Measurements from ENCODE around the gene MAS1. TPM values are rescaled to one million over a fixed set of nuclear protein-coding genes. Genes with fewer than 3 reads are reported as not detected.

The MAS1 gene
- polyA plus RNA-seq, 1 experiment: not detected

DNA sequence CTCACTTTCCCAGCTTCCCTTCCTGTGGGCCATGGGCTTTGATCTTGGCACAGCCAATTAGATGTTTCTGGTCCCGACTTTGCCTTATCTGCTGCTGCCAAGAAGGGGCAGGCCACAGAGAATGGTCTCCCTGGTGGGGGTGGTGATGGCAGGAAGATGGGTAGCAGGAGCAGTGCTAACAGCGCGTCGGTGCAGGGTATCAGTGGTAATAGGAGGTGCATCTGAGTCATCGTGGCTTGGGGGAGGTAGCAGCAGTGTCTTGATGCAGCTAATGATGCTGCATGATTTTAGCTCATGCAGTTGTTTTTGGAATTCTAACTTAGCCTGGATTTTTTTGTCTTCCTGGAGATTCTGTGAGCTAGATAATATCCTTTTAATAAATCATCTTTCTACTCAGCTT, 18.9 kb upstream of the MAS1 start:
- ChIA-PET POLR2A (no interaction called here), CTCF (interaction anchor here (1.6 kb wide), 1 partner anchor 8 kb away, joined by 5 read pairs; no protein-coding TSS in a partner anchor)
- H3K9me3 ChIP-seq (ENCODE audit: control insufficient read depth, insufficient read depth, low read length): no peaks in the 10 kb centered on the region; the same call in none of the 2 replicates
- TF ChIP-seq, protein P1, sequence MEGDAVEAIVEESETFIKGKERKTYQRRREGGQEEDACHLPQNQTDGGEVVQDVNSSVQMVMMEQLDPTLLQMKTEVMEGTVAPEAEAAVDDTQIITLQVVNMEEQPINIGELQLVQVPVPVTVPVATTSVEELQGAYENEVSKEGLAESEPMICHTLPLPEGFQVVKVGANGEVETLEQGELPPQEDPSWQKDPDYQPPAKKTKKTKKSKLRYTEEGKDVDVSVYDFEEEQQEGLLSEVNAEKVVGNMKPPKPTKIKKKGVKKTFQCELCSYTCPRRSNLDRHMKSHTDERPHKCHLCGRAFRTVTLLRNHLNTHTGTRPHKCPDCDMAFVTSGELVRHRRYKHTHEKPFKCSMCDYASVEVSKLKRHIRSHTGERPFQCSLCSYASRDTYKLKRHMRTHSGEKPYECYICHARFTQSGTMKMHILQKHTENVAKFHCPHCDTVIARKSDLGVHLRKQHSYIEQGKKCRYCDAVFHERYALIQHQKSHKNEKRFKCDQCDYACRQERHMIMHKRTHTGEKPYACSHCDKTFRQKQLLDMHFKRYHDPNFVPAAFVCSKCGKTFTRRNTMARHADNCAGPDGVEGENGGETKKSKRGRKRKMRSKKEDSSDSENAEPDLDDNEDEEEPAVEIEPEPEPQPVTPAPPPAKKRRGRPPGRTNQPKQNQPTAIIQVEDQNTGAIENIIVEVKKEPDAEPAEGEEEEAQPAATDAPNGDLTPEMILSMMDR (IDR thresholded peaks at IDR 0.05; ENCODE audit: low read depth, low read length): no peak
- no peak overlapping the region for H3K4me3 ChIP-seq (ENCODE audit: low read depth, low read length)
- DNase-seq (ENCODE audit: low read depth, low spot score): no peak
- no peaks in the 10 kb centered on the region for H3K27me3 ChIP-seq (ENCODE audit: control insufficient read depth, insufficient read depth, low read length)
- no peak overlapping the region for H3K27ac ChIP-seq (ENCODE audit: low read depth, low read length)

DNA sequence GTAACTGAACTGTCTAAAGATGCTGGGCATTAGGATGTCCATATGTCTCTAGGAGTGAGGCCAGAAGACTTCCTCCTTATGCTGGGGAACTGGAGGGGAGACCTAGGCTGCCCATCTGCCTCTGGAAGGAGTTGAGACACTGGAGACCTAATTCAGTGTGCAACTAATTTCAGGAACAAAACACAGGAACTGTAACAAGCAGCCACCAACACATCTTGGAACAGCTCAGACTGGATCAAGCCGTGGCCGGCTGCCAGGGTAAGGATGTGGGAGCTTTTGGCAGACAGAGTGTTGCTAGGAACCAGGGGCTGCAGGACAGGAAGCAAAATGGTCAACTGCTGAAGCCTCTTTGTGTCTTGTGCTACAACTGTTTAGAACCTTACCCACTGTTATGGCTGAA, 16.4 kb upstream of the MAS1 start:
- TF ChIP-seq, protein P1 (IDR thresholded peaks at IDR 0.05; ENCODE audit: low read depth, low read length): no peak
- no peaks in the 10 kb centered on the region for H3K27me3 ChIP-seq (ENCODE audit: control insufficient read depth, insufficient read depth, low read length)
- ChIA-PET POLR2A (no interaction called here), CTCF (no interaction called here)
- DNase-seq (ENCODE audit: low read depth, low spot score): no peak
- H3K4me3 ChIP-seq (ENCODE audit: low read depth, low read length): no peak overlapping the region
- H3K9me3 ChIP-seq (ENCODE audit: control insufficient read depth, insufficient read depth, low read length): no peaks in the 10 kb centered on the region
- no peak overlapping the region for H3K27ac ChIP-seq (ENCODE audit: low read depth, low read length)

DNA sequence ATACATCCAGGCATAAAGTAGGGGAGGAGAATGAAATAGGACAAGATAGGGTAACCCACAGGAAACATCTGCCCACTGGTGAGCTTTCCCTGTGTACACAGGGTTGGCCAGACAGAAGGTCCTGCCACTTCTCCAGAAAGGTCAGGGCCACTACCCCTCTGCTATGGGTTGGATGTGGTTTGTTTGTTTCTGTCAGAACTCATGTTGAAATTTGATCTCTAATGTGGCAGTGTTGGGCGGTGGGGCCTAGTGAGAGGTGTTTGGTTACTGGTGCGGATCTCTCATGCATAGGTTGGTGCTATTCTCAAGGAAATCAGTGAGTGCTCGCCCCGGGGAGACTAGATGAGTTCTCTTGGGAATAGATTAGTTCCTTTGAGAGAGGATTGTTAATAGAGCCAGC, 15.6 kb upstream of the MAS1 start:
- CTCF ChIA-PET: no interaction called here

DNA sequence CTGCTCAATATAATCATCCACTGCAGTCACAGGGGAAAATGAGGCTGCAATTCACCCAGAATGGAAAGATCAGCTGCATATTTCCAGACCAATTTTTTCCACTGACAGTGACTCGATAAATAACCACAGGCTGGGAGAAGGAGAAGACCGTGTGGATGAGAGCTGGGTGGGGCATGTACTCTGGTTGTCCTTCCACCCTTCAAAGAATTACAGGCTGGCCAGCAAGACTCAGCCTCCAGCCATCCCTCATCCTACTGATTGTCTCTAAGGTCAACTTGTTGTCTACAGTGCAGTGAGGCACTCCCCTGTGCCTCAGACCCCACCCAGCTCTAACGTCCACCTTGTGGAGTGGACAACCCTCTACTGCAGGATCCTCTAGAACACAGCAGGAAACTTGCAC, 14.5 kb upstream of the MAS1 start:
- no peak overlapping the region for H3K4me3 ChIP-seq (ENCODE audit: low read depth, low read length)
- ChIA-PET CTCF (interaction anchor here (0.6 kb wide), 1 partner anchor 49 kb away, joined by 4 read pairs; no protein-coding TSS in a partner anchor), POLR2A (no interaction called here)
- no peak overlapping the region for H3K27ac ChIP-seq (ENCODE audit: low read depth, low read length)
- H3K27me3 ChIP-seq (ENCODE audit: control insufficient read depth, insufficient read depth, low read length): no peaks in the 10 kb centered on the region
- TF ChIP-seq, protein P1 (IDR thresholded peaks at IDR 0.05; ENCODE audit: low read depth, low read length): no peak
- no peak for DNase-seq (ENCODE audit: low read depth, low spot score)
- no peaks in the 10 kb centered on the region for H3K9me3 ChIP-seq (ENCODE audit: control insufficient read depth, insufficient read depth, low read length)

More for the DNA sequence above, 15.6 kb upstream of the MAS1 start:
- POLR2A ChIA-PET: no interaction called here
- Histone ChIP-seq H3K27me3 (ENCODE audit: control insufficient read depth, insufficient read depth, low read length) (no peaks in the 10 kb centered on the region), H3K27ac (ENCODE audit: low read depth, low read length) (no peak overlapping the region), H3K4me3 (ENCODE audit: low read depth, low read length) (no peak overlapping the region), H3K9me3 (ENCODE audit: control insufficient read depth, insufficient read depth, low read length) (no peaks in the 10 kb centered on the region)
- TF ChIP-seq, protein P1 (IDR thresholded peaks at IDR 0.05; ENCODE audit: low read depth, low read length): no peak
- DNase-seq (ENCODE audit: low read depth, low spot score): no peak

DNA sequence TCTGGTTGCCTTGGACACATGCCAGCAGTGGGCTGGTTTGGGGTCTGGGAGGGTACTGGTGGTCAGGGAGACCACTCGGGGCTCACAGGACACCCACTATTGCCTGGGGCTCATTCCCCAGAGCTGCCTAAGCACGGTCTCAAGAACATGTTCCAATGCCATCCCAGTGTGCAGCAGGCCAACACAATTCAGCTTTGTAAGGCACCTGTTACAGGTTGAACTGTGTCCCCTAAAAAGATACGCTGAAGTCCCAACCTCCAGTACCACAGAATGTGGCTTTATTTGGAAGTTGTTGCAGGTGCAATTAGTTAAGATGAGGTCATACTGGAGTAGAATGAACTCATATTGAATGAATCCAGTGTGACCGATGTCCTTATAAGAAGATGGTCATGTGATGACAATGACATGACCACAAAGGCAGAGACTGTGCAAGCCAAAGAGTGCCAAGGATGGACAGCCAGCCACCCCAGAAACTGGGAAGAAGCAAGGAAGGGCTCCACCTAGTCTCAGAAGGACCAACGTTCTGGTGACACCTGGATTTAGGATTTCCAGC, 13.5 kb upstream of the MAS1 start:
- CTCF ChIA-PET: no interaction called here
- TF ChIP-seq, protein P1 (IDR thresholded peaks at IDR 0.05; ENCODE audit: low read depth, low read length): no peak
- Histone ChIP-seq H3K27ac (ENCODE audit: low read depth, low read length) (no peak overlapping the region), H3K27me3 (ENCODE audit: control insufficient read depth, insufficient read depth, low read length) (no peaks in the 10 kb centered on the region), H3K4me3 (ENCODE audit: low read depth, low read length) (no peak overlapping the region), H3K9me3 (ENCODE audit: control insufficient read depth, insufficient read depth, low read length) (no peaks in the 10 kb centered on the region)
- no peak for DNase-seq (ENCODE audit: low read depth, low spot score)
- POLR2A ChIA-PET: no interaction called here
